ENCODE data around the gene IQSEC1. TPM values are rescaled to one million over a fixed set of nuclear protein-coding genes. Genes with fewer than 3 reads are reported as not detected.

The IQSEC1 gene
- total RNA-seq, 2 donors from 2014 or later, result 58.2 to 94.2 TPM

GRCh38 chr3:13008155-13008995 is 64.9 kb downstream of the IQSEC1 start:
- no peak for DNase-seq (ENCODE audit: low spot score)
- no peaks in the 10 kb centered on the region for H3K9me3 ChIP-seq
- no peaks in the 10 kb centered on the region for H3K4me1 ChIP-seq (replicated peaks)
- 72% methylated on average over 17 of the region's 17 CpGs for WGBS
- intact Hi-C loops (cut with DNase I), result no loop called here
- H3K4me3 ChIP-seq, result no peak overlapping the region
- no peak for TF ChIP-seq POLR2AphosphoS5 (IDR thresholded peaks at IDR 0.05)
- no peak for TF ChIP-seq CTCF (IDR thresholded peaks at IDR 0.05)
- no peak for TF ChIP-seq POLR2A (IDR thresholded peaks at IDR 0.05)
- no peaks in the 10 kb centered on the region for H3K27me3 ChIP-seq (replicated peaks; ENCODE audit: insufficient read depth)
- no peaks in the 10 kb centered on the region for H3K36me3 ChIP-seq
- no peak overlapping the region for H3K27ac ChIP-seq

DNA sequence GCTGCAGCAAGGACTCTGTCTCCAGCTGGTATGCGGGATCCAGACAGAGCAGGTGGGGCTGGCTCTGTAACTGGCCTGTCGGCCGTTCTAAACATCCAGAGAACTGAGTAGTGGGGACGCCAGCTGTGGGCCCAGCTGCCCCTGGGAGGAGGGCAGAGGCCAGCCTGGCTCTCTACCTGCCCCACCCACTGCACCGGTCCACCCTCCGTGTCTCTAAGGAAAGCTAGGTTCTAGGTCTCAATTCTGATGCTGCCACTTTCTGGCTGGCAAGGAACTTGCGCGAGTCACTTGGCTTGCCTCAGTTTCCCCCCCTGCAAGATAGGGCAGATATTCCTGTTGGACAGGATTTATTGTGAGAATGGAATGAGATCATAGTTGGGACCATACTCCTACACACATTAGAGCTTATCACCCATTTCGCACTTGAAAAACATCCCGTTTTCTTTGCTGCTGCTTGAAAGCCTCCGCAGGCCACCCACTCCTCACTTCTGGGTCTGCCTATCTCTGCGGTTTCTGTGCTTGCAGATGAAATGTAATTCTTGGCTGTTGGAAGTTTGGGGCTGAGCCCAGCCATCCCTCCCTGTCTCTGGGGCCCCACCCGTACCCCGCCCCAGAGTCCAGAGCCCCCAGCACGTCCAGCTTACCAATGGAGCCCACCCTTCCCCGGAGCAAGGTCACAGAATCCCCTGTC is 65.8 kb downstream of the IQSEC1 start:
- H3K36me3 ChIP-seq, result no peaks in the 10 kb centered on the region
- WGBS, result 87% methylated on average over 16 of the region's 16 CpGs
- intact Hi-C loops (cut with DNase I), result no loop called here
- no peaks in the 10 kb centered on the region for H3K27me3 ChIP-seq (replicated peaks; ENCODE audit: insufficient read depth)
- H3K4me3 ChIP-seq, result no peak overlapping the region
- no peaks in the 10 kb centered on the region for H3K9me3 ChIP-seq
- H3K4me1 ChIP-seq (replicated peaks), result no peaks in the 10 kb centered on the region
- DNase-seq (ENCODE audit: low spot score), result no peak
- TF ChIP-seq POLR2AphosphoS5 (IDR thresholded peaks at IDR 0.05) (no peak), POLR2A (IDR thresholded peaks at IDR 0.05) (no peak), CTCF (IDR thresholded peaks at IDR 0.05) (no peak)
- no peak overlapping the region for H3K27ac ChIP-seq

- 90% methylated on average over 17 of the region's 17 CpGs for WGBS
- DNase-seq (ENCODE audit: low spot score), result no peak
- Histone ChIP-seq H3K27ac (no peak overlapping the region), H3K27me3 (replicated peaks; ENCODE audit: insufficient read depth) (no peaks in the 10 kb centered on the region), H3K36me3 (no peaks in the 10 kb centered on the region), H3K9me3 (no peaks in the 10 kb centered on the region), H3K4me1 (replicated peaks) (no peaks in the 10 kb centered on the region), H3K4me3 (no peak overlapping the region)
- no peak for TF ChIP-seq POLR2AphosphoS5 (IDR thresholded peaks at IDR 0.05)
- no peak for TF ChIP-seq POLR2A (IDR thresholded peaks at IDR 0.05)
- TF ChIP-seq CTCF (IDR thresholded peaks at IDR 0.05), result no peak
- intact Hi-C loops (cut with DNase I), result no loop called here
These were observed 66.8 kb downstream of the IQSEC1 start for GRCh38 chr3:13006216-13006990.

DNA sequence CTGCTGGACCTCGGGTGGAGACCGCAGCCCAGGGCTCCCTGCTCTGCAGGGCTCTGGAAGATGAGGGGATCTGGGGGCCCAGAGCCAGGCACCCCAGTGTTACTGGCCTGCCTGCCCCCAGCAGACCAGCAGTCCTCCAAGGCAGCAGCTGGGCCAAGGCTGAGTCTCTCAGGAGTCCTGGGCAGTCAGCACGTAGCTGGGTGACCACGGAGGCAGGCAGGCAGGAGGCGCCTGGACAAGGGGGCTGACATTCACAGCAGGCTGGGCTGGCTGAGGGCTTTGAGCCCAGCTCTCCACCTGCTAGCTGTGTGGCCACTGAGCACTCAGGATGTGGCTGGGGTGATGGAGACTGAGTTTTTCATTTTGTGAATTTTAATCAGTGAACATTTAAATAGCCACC is 67.9 kb downstream of the IQSEC1 start:
- H3K4me3 ChIP-seq, result no peak overlapping the region
- no peaks in the 10 kb centered on the region for H3K4me1 ChIP-seq (replicated peaks)
- TF ChIP-seq POLR2A (IDR thresholded peaks at IDR 0.05), result no peak
- no peak for TF ChIP-seq CTCF (IDR thresholded peaks at IDR 0.05)
- TF ChIP-seq POLR2AphosphoS5 (IDR thresholded peaks at IDR 0.05), result no peak
- H3K27me3 ChIP-seq (replicated peaks; ENCODE audit: insufficient read depth), result no peaks in the 10 kb centered on the region
- no peak for DNase-seq (ENCODE audit: low spot score)
- no peaks in the 10 kb centered on the region for H3K9me3 ChIP-seq
- H3K36me3 ChIP-seq, result no peaks in the 10 kb centered on the region
- 83% methylated on average over 5 of the region's 5 CpGs for WGBS
- intact Hi-C loops (cut with DNase I), result no loop called here
- no peak overlapping the region for H3K27ac ChIP-seq

All from prostate gland (tissue), 2 donors.